Prostate gland (tissue), 2 donors: Measurements from ENCODE around the gene PYY.

Experiments used
- CTCF ChIP-seq, 4 experiments: fragments of 200-600 bp in 2 of 4; fragments of 450-650 bp in 2 of 4; sonication (generic) in 2 of 4; IDR thresholded peaks; 1 replicate in 3 of 4; 2 replicates in 1 of 4; pipeline ENCODE4 v1.5.1; 2016 to 2019; ENCODE audit warnings: antibody characterized with exemption in 4 of 4, mild to moderate bottlenecking in 2 of 4, moderate library complexity in 2 of 4
- POLR2A ChIP-seq: fragments of 450-650 bp; IDR thresholded peaks from one replicate; pipeline ENCODE4 v1.6.1; 2016; ENCODE audit warnings: antibody characterized with exemption, mild to moderate bottlenecking
- POLR2AphosphoS5 ChIP-seq: sonication (generic); formaldehyde crosslinking; IDR thresholded peaks from one replicate; pipeline ENCODE4 v1.6.1; 2017; ENCODE audit warnings: antibody characterized with exemption

GRCh38 chr17:43995150-43995471 lies 41.4 kb upstream of the PYY start:
- TF ChIP-seq CTCF (IDR thresholded peaks at IDR 0.05) (no peak), POLR2A (no peak), POLR2AphosphoS5 (no peak)
